Measurements from ENCODE around the gene ARSJ.

- no peak for TF ChIP-seq POLR2A (IDR thresholded peaks at IDR 0.05)
- no peak for TF ChIP-seq CTCF (IDR thresholded peaks at IDR 0.05)
Measured at GRCh38 chr4:113968473-113968872, 11.0 kb downstream of the ARSJ start.

Measured in right lobe of liver (tissue), 4 donors.